HepG2 (cell line): ENCODE measurements around the gene PELI3. TPM values are rescaled to one million over a fixed set of nuclear protein-coding genes. Genes with fewer than 3 reads are reported as not detected.

Experiments
- ATAC-seq: fragments of 200-7000 bp; cut with Tn5 transposase; 3 replicates; pipeline ENCODE4 v1.9.1; 2020; ENCODE audit warnings: mild to moderate bottlenecking, moderate library complexity
- BruUV-seq: library from RNA; stranded (reverse); fragments of 400-500 nt; replicated peaks from 2 replicates; lab custom pipeline; 2021; lab: Mats Ljungman, UMichigan
- CTCF ChIA-PET: fragments of 300-600 bp; formaldehyde crosslinking; extraction: SDS; loops from one replicate; lab custom pipeline; 2021; ENCODE audit warnings: low total read pairs, inconsistent platforms, low intra/inter-chr PET ratio; lab: Yijun Ruan, JAX
- POLR2A ChIA-PET: fragments of 350-600 bp; sonication (Branson Sonifier 250); formaldehyde crosslinking; loops from one replicate; lab custom pipeline; 2020; ENCODE audit warnings: antibody characterized with exemption, inconsistent platforms; lab: Yijun Ruan, JAX
- DNase-seq: peaks from one replicate; pipeline ENCODE4 v3.0.0-alpha.2; 2015; ENCODE audit warnings: low spot score
- FAIRE-seq: peaks from 3 replicates; lab custom pipeline; 2011; peaks lifted over from hg19 to GRCh38; lab: Jason Lieb, UNC
- H2AFZ ChIP-seq: one replicate; pipeline ENCODE4 v1.6.1; 2011; ENCODE audit warnings: low read length, inconsistent platforms
- H3K27ac ChIP-seq: fragments of 300-600 bp; 3 replicates; pipeline ENCODE4 v1.8.0; 2011; ENCODE audit warnings: mixed run types, mild to moderate bottlenecking, mixed read lengths, low read length, inconsistent platforms; ENCODE audit not compliant: insufficient read depth; ENCODE audit errors: extremely low read length
- H3K27me3 ChIP-seq, 2 experiments: fragments of 200-600 bp in 1 of 2; 2 replicates in 1 of 2; 3 replicates in 1 of 2; pipeline versions ENCODE4 v1.6.0 to v1.8.0; 2011; ENCODE audit warnings: low read length in 2 of 2, mild to moderate bottlenecking in 2 of 2, moderate library complexity in 2 of 2, inconsistent platforms in 1 of 2; ENCODE audit not compliant: insufficient read depth in 2 of 2, control insufficient read depth in 1 of 2
- H3K36me3 ChIP-seq, 2 experiments: fragments of 200-600 bp in 1 of 2; replicated peaks in 1 of 2; 2 replicates in 1 of 2; 3 replicates in 1 of 2; pipeline versions ENCODE4 v1.5.1 to v1.8.0; 2011; ENCODE audit warnings: low read length in 2 of 2, inconsistent platforms in 1 of 2; ENCODE audit not compliant: insufficient read depth in 2 of 2, control insufficient read depth in 1 of 2
- H3K4me1 ChIP-seq: 2 replicates; pipeline ENCODE4 v1.5.1; 2012; ENCODE audit warnings: low read length, inconsistent platforms; ENCODE audit not compliant: insufficient read depth
- H3K4me2 ChIP-seq: 2 replicates; pipeline ENCODE4 v1.6.0; 2011; ENCODE audit warnings: low read depth, low read length, inconsistent platforms
- H3K4me3 ChIP-seq, 3 experiments: fragments of 200-600 bp in 1 of 3; sonication (generic), shearing (Covaris generic) in 1 of 3; replicated peaks in 1 of 3; 2 replicates each; pipeline ENCODE4 v1.5.1; 2011 to 2016; ENCODE audit warnings: low read length in 3 of 3, inconsistent platforms in 2 of 3, low read depth in 2 of 3, mild to moderate bottlenecking in 2 of 3, control low read depth in 1 of 3, mixed read lengths in 1 of 3; ENCODE audit not compliant: insufficient read depth in 1 of 3
- H3K79me2 ChIP-seq: one replicate; pipeline ENCODE4 v1.6.1; 2011; ENCODE audit warnings: low read length, inconsistent platforms; ENCODE audit not compliant: insufficient read depth
- H3K9ac ChIP-seq: 2 replicates; pipeline ENCODE4 v1.6.0; 2011; ENCODE audit warnings: mild to moderate bottlenecking, low read depth, low read length, inconsistent platforms; ENCODE audit not compliant: insufficient read depth
- H3K9me3 ChIP-seq: 2 replicates; pipeline ENCODE4 v1.5.1; 2012; ENCODE audit warnings: mild to moderate bottlenecking, low read length
- H4K20me1 ChIP-seq: 2 replicates; pipeline ENCODE4 v1.6.0; 2011; ENCODE audit warnings: inconsistent platforms, mild to moderate bottlenecking, low read length, moderate library complexity; ENCODE audit not compliant: insufficient read depth
- CBX2 ChIP-seq, 2 experiments: fragments of 200-600 bp in 1 of 2; sonication (generic); formaldehyde crosslinking in 1 of 2; IDR thresholded peaks; 2 replicates each; pipeline versions ENCODE4 v1.7.0 to v1.8.1; 2018 to 2022; ENCODE audit warnings: low read depth in 2 of 2, low read length in 1 of 2, mild to moderate bottlenecking in 1 of 2, missing genetic modification reagents in 1 of 2
- EEA1 ChIP-seq: sonication (generic); formaldehyde crosslinking; IDR thresholded peaks from 2 replicates; pipeline ENCODE4 v1.5.1; 2020; ENCODE audit warnings: mild to moderate bottlenecking, missing genetic modification reagents, borderline replicate concordance
- PCBP1 ChIP-seq: fragments of 200-400 bp; formaldehyde crosslinking; IDR thresholded peaks from 2 replicates; pipeline ENCODE4 v1.6.1; 2017; ENCODE audit warnings: mild to moderate bottlenecking, low read depth, low read length, borderline replicate concordance
- PRMT3 ChIP-seq: sonication (generic); formaldehyde crosslinking; IDR thresholded peaks from 2 replicates; pipeline ENCODE4 v1.8.1; 2022; ENCODE audit warnings: low read depth, mild to moderate bottlenecking, moderate library complexity, missing genetic modification reagents, borderline replicate concordance
- TOPORS ChIP-seq: sonication (generic); formaldehyde crosslinking; IDR thresholded peaks from 2 replicates; pipeline ENCODE4 v1.8.0; 2023; ENCODE audit warnings: mild to moderate bottlenecking, missing genetic modification reagents
- ZC3H4 ChIP-seq: sonication (generic); formaldehyde crosslinking; IDR thresholded peaks from 2 replicates; pipeline ENCODE4 v1.4.0; 2020; ENCODE audit warnings: missing genetic modification reagents, borderline replicate concordance
- ZNF3 ChIP-seq: IDR thresholded peaks from 2 replicates; pipeline ENCODE4 v1.7.0; 2017; ENCODE audit warnings: inconsistent platforms
- ZNF335 ChIP-seq: sonication (generic); formaldehyde crosslinking; IDR thresholded peaks from 2 replicates; pipeline ENCODE4 v1.4.0; 2020; ENCODE audit warnings: missing genetic modification reagents
- ZNF549 ChIP-seq: sonication (generic); formaldehyde crosslinking; IDR thresholded peaks from 2 replicates; pipeline ENCODE4 v1.5.0; 2020; ENCODE audit warnings: missing genetic modification reagents
- ZNF75D ChIP-seq: sonication (generic); formaldehyde crosslinking; IDR thresholded peaks from 2 replicates; pipeline ENCODE4 v1.8.1; 2023; ENCODE audit warnings: missing genetic modification reagents, mild to moderate bottlenecking, borderline replicate concordance
- ZSCAN25 ChIP-seq: sonication (generic); formaldehyde crosslinking; IDR thresholded peaks from 2 replicates; pipeline ENCODE4 v1.8.0; 2022; ENCODE audit warnings: mild to moderate bottlenecking, missing genetic modification reagents
- WGBS: methylation state at CpG from one replicate; pipeline ENCODE4 v1.1.6; 2017; ENCODE audit warnings: low lambda C conversion rate; 5-methylcytosine and 5-hydroxymethylcytosine counted together
- in situ Hi-C: cut with HindIII; loops from 2 replicates; pipeline ENCODE4 v1.10.0; 2017; ENCODE audit warnings: low pct_unique_long_range_greater_than_20kb; ENCODE audit not compliant: extremely low pct_ligation_motif_present
- intact Hi-C: fragments of 100-400 bp; cut with micrococcal nuclease; formaldehyde crosslinking; loops from one replicate; pipeline ENCODE4 v1.10.0; 2022; ENCODE audit not compliant: unreplicated experiment
- polyA plus RNA-seq, 8 experiments: library from polyadenylated mRNA; depleted of rRNA in 3 of 8; stranded (reverse) in 7 of 8; unstranded in 1 of 8; fragments of >200 nt; fragmentation: Illumina TruSeq in 4 of 8; extraction: Trizol in 4 of 8; gene quantifications; 2 replicates each; pipeline versions ENCODE4 v1.2.1 to v1.2.3, GENCODE V29; 2011 to 2016; ENCODE audit warnings: low read depth in 4 of 8, missing spikeins in 1 of 8, mixed read lengths in 1 of 8; ENCODE audit not compliant: insufficient read depth in 1 of 8
- total RNA-seq, 5 experiments: library from RNA; depleted of rRNA; stranded (reverse); fragments of >200 nt; fragmentation: Illumina TruSeq; extraction: Trizol; gene quantifications; 2 replicates each; pipeline ENCODE4 v1.2.3, GENCODE V29; 2016; ENCODE audit warnings: low read depth in 1 of 5
- TF ChIP-seq, protein P1 (sequence below): sonication (generic); formaldehyde crosslinking; IDR thresholded peaks from 2 replicates; pipeline ENCODE4 v1.5.0; 2020; ENCODE audit warnings: mild to moderate bottlenecking, missing genetic modification reagents, moderate library complexity
- TF ChIP-seq, protein P2 (sequence below): sonication (generic); formaldehyde crosslinking; IDR thresholded peaks from 2 replicates; pipeline ENCODE4 v1.4.0; 2020; ENCODE audit warnings: mild to moderate bottlenecking, missing genetic modification reagents, borderline replicate concordance
- TF ChIP-seq, protein P3 (sequence below): sonication (generic); formaldehyde crosslinking; IDR thresholded peaks from 2 replicates; pipeline ENCODE4 v1.4.0; 2020; ENCODE audit warnings: missing genetic modification reagents, borderline replicate concordance
- TF ChIP-seq, protein P4 (sequence below): sonication (generic); formaldehyde crosslinking; IDR thresholded peaks from 2 replicates; pipeline ENCODE4 v1.4.0; 2020; ENCODE audit warnings: missing genetic modification reagents; ENCODE audit errors: not compliant biosample characterization

PELI3 gene
- total and polyA plus RNA-seq, 2 of the 13 experiments (the other 11 are each of a cell fraction or from before 2014, with no cell fraction given), result 2.0 to 4.0 TPM

DNA sequence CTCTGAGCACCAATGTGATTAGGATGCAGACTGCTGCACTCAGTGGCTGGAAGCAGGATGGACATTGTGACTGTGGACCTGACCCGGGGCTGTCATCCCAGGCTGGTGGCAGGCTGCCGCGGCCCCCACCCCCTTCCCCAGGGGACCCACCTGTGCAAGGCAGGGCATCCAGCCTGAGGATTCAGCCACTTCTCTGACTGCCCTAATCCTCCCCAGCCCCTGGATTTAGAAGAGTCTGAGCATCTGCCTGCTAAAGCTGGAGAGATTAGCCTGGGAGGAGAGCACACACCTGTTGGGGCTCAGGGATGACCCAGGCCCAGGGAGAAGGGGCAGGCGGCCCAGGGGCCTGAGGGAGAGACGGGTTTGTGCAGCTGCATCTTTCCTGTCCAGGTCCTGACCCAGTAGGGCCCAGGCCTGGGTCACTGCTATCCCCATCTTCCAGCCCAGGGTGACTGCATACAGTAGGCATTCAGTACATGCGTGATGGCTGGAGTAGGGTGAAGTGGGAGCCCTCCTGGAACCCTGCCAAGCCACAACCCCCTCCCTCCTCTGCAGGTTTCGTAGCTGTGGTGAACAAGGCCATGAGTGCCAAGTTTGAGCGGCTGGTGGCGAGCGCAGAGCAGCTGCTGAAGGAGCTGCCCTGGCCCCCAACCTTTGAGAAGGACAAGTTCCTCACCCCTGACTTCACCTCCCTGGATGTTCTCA is 25.6 kb downstream of the PELI3 start:
- 90% methylated on average over 5 of the region's 10 CpGs for WGBS
- no peaks in the 10 kb centered on the region for H4K20me1 ChIP-seq
- H2AFZ ChIP-seq, result no peak overlapping the region
- H3K4me2 ChIP-seq, result no peak overlapping the region
- H3K27ac ChIP-seq, result no peak overlapping the region
- TF ChIP-seq ZNF335 (CRISPR knock-in tag), result no peak
- TF ChIP-seq, protein P1, sequence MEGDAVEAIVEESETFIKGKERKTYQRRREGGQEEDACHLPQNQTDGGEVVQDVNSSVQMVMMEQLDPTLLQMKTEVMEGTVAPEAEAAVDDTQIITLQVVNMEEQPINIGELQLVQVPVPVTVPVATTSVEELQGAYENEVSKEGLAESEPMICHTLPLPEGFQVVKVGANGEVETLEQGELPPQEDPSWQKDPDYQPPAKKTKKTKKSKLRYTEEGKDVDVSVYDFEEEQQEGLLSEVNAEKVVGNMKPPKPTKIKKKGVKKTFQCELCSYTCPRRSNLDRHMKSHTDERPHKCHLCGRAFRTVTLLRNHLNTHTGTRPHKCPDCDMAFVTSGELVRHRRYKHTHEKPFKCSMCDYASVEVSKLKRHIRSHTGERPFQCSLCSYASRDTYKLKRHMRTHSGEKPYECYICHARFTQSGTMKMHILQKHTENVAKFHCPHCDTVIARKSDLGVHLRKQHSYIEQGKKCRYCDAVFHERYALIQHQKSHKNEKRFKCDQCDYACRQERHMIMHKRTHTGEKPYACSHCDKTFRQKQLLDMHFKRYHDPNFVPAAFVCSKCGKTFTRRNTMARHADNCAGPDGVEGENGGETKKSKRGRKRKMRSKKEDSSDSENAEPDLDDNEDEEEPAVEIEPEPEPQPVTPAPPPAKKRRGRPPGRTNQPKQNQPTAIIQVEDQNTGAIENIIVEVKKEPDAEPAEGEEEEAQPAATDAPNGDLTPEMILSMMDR (CRISPR knock-in tag), result no peak
- TF ChIP-seq, protein P2, sequence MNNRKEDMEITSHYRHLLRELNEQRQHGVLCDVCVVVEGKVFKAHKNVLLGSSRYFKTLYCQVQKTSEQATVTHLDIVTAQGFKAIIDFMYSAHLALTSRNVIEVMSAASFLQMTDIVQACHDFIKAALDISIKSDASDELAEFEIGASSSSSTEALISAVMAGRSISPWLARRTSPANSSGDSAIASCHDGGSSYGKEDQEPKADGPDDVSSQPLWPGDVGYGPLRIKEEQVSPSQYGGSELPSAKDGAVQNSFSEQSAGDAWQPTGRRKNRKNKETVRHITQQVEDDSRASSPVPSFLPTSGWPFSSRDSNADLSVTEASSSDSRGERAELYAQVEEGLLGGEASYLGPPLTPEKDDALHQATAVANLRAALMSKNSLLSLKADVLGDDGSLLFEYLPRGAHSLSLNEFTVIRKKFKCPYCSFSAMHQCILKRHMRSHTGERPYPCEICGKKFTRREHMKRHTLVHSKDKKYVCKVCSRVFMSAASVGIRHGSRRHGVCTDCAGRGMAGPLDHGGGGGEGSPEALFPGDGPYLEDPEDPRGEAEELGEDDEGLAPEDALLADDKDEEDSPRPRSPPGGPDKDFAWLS, result no peak
- TF ChIP-seq ZNF3 (CRISPR knock-in tag), result no peak
- TF ChIP-seq, protein P3, sequence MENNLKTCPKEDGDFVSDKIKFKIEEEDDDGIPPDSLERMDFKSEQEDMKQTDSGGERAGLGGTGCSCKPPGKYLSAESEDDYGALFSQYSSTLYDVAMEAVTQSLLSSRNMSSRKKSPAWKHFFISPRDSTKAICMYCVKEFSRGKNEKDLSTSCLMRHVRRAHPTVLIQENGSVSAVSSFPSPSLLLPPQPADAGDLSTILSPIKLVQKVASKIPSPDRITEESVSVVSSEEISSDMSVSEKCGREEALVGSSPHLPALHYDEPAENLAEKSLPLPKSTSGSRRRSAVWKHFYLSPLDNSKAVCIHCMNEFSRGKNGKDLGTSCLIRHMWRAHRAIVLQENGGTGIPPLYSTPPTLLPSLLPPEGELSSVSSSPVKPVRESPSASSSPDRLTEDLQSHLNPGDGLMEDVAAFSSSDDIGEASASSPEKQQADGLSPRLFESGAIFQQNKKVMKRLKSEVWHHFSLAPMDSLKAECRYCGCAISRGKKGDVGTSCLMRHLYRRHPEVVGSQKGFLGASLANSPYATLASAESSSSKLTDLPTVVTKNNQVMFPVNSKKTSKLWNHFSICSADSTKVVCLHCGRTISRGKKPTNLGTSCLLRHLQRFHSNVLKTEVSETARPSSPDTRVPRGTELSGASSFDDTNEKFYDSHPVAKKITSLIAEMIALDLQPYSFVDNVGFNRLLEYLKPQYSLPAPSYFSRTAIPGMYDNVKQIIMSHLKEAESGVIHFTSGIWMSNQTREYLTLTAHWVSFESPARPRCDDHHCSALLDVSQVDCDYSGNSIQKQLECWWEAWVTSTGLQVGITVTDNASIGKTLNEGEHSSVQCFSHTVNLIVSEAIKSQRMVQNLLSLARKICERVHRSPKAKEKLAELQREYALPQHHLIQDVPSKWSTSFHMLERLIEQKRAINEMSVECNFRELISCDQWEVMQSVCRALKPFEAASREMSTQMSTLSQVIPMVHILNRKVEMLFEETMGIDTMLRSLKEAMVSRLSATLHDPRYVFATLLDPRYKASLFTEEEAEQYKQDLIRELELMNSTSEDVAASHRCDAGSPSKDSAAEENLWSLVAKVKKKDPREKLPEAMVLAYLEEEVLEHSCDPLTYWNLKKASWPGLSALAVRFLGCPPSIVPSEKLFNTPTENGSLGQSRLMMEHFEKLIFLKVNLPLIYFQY (CRISPR knock-in tag), result no peak
- TF ChIP-seq, protein P4, sequence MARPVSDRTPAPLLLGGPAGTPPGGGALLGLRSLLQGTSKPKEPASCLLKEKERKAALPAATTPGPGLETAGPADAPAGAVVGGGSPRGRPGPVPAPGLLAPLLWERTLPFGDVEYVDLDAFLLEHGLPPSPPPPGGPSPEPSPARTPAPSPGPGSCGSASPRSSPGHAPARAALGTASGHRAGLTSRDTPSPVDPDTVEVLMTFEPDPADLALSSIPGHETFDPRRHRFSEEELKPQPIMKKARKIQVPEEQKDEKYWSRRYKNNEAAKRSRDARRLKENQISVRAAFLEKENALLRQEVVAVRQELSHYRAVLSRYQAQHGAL, result no peak
- TF ChIP-seq ZSCAN25 (CRISPR knock-in tag), result no peak
- no peak for TF ChIP-seq PRMT3
- no peak for TF ChIP-seq CBX2 (IDR thresholded peaks at IDR 0.05; ENCODE audit: low read depth, low read length)
- TF ChIP-seq CBX2 (CRISPR knock-in tag; IDR thresholded peaks at IDR 0.05; ENCODE audit: low read depth), result no peak
- TF ChIP-seq TOPORS (CRISPR knock-in tag), result no peak
- no peak for TF ChIP-seq ZNF75D (CRISPR knock-in tag)
- no peak for TF ChIP-seq EEA1 (CRISPR knock-in tag)
- no peak for TF ChIP-seq PCBP1
- no peak for TF ChIP-seq ZNF549 (CRISPR knock-in tag)
- no peak for TF ChIP-seq ZC3H4 (CRISPR knock-in tag)
- no peak overlapping the region for H3K9ac ChIP-seq
- H3K4me1 ChIP-seq, result peaks cover 8% of the 10 kb centered on the region; the same call in 1 of the 2 replicates
- DNase-seq (no peak), ATAC-seq (no peak), FAIRE-seq (no peak)
- BruUV-seq, result no TSS peak
- POLR2A ChIA-PET, result interaction anchor here (1.9 kb wide), 1 partner anchor 9 kb away, joined by 4 read pairs; no protein-coding TSS in a partner anchor
- in situ Hi-C loops, result no loop called here
- CTCF ChIA-PET, result no interaction called here
- no peaks in the 10 kb centered on the region for H3K79me2 ChIP-seq
- intact Hi-C loops, result no loop called here
- H3K27me3 ChIP-seq, result no peaks in the 10 kb centered on the region
- no peak overlapping the region for H3K4me3 ChIP-seq
- no peaks in the 10 kb centered on the region for H3K9me3 ChIP-seq
- peaks cover 13 to 46% of the 10 kb centered on the region in 2 experiments for H3K36me3 ChIP-seq
